ENCODE measurements around the gene SLC2A5.
"Not testable (repeated sequence)": the region's sequence is repeated elsewhere in the genome, so short reads cannot be mapped to it uniquely, and the experiment has no call there.

Gene SLC2A5

DNA sequence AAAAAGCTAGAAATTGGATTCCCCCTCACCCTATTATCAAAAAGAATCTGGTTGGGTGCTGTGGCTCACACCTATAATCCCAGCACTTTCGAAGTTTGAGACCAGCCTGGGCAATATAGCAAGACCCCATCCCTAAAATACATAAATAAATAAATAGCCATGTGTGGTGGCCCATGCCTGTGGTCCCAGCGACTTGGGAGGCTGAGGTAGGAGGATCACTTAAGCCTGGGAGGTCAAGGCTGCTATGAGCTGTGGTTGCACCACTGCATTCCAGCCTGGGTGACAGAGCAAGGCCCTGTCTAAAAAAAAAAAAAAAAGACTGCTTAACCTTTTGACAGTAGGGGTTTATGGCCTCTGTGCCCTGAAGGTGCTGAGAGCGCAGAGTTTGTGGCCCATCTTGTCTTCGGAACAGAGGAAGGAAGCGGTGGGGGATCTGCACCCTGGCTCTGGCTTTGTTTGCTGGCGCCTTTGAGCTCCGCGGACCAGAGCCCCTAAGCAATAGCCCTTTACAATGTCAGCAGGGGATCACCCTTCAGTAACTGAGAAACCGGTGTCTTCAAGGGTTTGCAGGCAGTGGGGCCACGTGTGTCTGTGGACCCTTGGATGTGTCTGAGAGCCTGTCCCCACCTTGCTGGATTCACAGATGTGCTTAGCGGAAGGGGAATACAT, 65.3 kb downstream of the SLC2A5 start:
- DNase-seq, result no peak

DNA sequence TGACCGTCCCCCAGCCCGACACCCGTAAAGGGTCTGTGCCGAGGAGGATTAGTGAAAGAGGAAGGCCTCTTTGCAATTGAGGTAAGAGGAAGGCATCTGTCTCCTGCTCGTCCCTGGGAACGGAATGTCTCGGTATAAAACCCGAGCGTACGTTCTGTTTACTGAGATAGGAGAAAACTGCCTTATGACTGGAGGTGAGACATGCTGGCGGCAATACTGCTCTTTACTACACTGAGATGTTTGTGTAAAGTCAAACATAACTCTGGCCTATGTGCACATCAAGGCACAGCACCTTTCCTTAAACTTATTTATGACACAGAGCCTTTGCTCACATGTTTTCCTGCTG, 67.2 kb downstream of the SLC2A5 start:
- DNase-seq, result not testable (repeated sequence)

DNA sequence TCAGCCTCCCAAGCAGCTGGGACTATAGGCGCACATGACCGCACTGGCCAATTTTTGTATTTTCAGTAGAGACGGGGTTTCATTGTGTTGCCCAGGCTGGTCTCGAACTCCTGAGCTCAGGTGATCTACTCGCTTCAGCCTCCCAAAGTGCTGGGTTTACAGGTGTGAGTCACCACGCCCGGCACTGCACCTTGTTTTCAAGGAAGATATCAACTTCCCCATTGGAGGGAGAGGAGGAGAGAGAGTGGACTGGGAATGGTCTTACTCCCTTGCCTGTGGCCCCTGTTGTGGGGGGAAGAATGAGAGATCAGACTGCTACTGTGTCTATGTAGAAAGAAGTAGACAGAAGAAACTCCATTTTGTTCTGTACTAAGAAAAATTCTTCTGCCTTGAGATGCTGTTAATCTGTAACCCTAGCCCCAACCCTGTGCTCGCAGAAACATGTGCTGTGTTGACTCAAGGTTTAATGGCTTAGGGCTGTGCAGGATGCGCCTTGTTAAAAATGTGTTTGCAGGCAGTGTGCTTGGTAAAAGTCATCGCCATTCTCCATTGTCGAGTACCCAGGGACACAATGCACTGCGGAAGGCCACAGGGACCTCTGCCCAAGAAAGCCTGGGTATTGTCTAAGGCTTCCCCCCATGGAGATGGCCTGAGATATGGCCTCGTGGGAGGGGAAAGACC, 67.8 kb downstream of the SLC2A5 start:
- not testable (repeated sequence) for DNase-seq

DNA sequence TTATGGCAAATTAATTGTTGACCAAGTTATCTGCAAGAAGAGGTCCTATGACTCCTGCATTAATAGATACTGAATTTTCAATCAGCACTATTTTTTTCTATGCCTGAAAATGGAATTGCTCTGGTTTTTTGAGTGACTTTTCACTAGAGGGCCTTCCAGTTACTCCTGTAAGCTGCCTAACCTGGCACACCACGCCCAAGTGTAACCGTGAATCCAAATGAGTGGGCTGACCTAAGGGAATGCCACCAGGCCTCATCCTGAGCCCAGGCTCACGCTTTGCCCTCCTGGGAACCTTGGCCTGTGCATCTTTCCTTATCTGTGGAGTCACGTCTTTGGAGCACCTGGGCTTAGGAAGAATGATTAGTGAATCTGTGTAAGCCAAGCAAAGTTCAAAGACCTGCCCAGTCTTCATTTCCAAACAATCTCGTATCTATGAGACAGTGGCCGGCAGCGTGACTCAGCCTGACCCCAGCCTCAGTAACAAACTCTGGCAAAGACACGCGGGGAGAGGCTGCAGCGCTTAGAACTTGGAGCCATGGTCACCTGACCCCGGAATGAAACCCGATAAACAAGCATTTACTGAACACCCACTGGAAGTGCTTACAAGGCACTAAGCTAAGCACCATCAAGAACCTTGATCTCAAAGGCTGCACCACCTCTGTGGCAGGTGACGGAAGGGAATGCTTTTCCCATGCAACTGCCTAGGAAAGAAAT, 75.3 kb downstream of the SLC2A5 start:
- not testable (repeated sequence) for DNase-seq

DNA sequence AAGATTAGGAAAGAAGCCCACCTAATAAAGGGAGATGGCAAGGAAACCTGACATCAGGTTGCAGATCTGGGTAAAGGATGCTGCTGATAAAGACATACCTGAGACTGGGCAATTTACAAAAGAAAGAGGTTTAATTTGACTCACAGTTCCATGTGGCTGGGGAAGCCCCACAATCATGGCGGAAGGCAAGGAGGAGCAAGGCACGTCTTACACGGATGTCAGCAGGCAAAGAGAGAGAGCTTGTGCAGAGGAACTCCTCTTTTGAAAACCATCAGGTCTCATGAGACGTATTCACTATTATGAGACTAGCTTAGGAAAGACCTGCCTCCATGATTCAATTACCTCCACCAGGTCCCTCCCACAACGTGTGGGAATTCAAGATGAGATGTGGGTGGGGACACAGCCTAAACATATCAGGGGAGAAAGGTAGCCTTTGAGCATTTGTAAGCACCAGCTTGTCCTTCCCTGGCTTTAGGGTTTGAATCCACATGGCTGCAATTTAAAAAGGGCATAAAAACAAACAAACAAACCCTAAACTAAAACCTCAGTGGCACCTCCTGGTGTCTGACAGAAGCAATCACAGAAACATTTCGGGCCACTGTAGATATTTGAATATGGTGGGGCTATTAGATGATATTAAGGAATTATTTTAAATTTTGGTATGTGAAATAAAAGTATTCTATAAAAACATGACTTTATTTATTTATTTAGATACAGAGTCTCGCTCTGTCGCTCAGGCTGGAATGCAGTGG, 76.3 kb downstream of the SLC2A5 start:
- DNase-seq, result no peak

DNA sequence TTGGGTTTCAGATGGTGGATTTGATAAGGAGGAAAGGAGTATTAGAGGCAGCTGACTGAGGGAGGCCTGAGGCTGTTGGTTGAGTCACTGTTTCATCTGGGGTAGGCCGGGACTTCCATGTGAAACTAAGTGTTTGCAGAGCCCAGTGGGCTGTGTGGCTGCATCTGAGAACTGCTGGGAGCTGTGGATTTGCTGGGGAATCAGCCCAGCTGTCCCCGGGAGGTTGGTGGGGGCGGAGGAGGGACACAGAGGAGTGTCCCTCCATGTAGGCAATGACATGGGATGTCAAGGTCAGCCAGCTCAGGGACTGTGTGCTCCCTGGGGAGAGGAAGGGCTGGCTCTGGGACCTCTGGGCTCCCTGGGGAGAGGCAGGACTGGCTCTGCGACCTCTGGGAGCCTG, 79.6 kb downstream of the SLC2A5 start:
- DNase-seq, result no peak

DNA sequence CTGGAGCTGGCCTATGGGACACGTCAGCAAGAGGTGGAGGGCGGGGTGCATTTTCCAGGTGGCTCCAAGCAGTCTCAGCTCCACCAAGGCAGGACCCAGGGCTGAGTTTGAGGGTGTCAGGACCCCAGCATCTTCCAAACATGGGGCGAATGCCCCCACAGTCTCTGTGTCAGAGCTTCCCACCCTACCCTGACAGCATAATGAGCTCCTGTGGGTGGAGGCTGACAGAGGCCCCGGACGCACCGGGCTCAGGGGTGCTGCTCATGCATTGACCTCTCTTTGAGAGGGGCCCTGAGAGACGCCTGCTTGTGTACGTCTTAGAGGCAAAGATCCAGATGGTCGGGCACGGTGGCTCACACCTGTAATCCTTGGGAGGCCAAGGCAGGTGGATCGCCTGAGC, 80.4 kb downstream of the SLC2A5 start:
- no peak for DNase-seq

DNA sequence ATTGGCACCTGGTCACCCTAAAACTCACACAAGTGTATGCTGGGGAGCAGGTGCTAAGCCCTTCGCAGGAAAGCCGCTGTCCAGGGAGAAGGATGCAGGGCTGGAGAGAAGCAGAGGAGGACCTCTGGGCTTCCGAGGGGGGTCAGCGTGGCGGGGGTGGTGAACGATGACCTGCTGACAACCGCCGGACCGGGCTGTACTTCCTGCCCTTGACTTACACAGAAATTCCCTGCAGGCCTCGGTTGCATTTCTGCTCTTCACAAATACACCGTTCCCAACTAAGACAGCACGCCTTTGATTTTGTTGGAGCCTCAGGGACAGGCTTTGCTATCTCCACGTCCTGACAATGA, 80.8 kb downstream of the SLC2A5 start:
- DNase-seq, result no peak

DNA sequence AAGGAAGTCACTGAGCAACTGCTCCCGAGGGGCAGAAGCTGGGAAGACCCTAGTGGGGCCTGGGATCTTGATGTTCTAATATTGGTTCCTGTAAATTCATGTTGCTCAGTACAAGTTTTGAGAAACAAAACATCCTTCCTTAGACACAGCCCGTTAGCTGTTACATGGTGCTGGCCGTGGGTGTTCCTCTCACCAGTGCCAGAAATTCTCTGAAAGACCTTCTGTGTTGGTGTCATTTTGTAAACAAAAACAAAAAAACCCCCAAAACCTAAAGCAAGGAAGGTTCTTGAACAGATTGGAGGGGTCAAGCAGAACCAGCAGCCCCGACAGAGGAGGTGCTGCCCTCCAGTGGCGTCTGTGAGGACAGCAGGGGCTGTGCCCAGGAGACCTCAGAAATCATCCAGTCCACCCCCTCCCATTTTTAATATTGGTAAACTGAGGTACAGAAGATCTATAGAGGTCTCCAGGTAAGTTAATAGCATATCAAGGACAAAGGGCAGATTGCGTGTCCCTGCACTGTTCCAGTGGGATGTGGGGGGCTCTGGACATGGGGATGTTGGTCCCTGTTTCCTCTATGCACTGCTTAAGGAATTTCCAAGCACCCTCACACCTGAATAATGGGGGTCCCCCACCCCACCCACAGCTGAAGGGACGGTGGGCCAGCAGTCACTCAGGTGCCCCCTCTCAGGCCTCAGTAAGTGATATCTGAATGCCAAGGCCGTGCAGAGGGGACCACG, 81.4 kb downstream of the SLC2A5 start:
- DNase-seq, result peak; percentile 40

DNA sequence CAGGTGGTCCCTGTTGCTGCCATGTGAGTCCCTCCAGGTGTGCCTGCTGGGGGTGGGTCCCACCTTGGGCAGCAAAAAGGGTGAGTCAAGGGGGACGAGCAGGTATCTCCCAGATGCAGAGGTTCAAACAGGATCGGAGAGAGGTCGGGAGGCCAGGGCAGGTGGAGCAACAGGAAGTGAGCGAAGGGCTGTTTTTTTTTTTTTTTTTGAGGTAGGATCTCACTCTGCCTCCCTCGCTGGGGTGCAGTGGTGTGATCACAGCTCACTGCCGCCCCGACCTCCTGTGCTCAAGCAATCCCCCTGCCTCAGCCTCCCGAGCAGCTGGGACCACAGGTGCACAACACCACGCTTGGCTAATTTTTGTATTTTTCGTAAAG, 82.6 kb downstream of the SLC2A5 start:
- no peak for DNase-seq

DNA sequence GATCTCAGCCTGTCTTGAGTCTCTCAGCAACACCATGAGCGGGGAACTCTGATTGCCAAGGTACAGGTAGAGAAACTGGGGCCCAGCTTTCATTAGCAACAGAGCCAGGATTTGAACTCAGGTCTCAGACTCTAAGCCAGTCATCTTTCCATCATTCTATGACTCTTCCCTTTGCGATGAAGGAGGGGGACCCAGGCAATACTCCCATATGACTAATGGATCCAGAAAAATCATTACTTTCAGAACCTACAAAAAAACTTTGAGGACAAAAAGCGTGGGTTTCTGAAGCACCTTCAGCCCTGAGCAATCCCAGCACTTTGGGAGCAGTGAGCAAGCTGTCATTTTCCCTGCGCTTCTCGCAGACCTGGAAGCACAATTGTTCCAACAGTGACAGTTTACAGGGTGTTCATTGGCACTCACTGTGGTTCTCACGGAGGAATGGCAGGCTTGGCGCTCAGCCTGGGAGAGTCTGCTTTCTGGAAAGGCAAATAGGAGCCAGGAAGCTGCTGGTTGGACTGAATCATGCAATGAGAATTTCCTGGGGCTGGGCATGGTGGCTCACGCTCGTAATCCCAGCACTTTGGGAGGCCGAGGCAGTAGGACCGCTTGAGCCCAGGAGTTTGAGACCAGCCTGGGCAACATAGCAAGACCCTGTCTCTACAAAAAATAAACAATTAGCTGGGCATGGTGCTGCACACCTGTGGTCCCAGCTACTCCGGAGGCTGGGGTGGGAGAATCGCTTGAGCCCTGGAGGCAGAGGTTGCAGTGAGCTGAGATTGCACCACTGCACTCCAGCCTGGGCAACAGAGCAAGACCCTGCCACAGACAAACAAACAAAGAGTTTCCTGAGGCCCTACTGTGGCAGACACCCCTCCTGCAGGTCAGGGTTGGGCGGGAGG, 83.3 kb downstream of the SLC2A5 start:
- DNase-seq, result no peak
